H1 (cell line): ENCODE data around the gene RETREG3. TPM values are rescaled to one million over a fixed set of nuclear protein-coding genes. Genes with fewer than 3 reads are reported as not detected.

ENCODE experiments used
- CTCF ChIA-PET: fragments of 300-600 bp; sonication (Branson Sonifier 250); formaldehyde crosslinking; loops from one replicate; lab custom pipeline; 2021; ENCODE audit not compliant: partially characterized antibody; lab: Charles Lee
- POLR2A ChIA-PET: fragments of 300-600 bp; sonication (Branson Sonifier 250); formaldehyde crosslinking; loops from one replicate; lab custom pipeline; 2021; ENCODE audit warnings: inconsistent platforms; ENCODE audit not compliant: partially characterized antibody; lab: Charles Lee
- DNase-seq, 2 experiments: peaks; one replicate each; pipeline versions ENCODE4 v3.0.0 to v3.0.0-alpha.2; 2010 to 2022; ENCODE audit warnings: low spot score in 2 of 2, low read depth in 1 of 2, mixed read lengths in 1 of 2
- FAIRE-seq: peaks from 2 replicates; lab custom pipeline; 2011; peaks lifted over from hg19 to GRCh38; lab: Jason Lieb, UNC
- H2AFZ ChIP-seq: 2 replicates; pipeline ENCODE4 v1.8.1; 2012; ENCODE audit warnings: low read length, inconsistent platforms
- H2AK5ac ChIP-seq: 2 replicates; pipeline ENCODE4 v1.6.1; 2013; ENCODE audit warnings: low read depth, low read length
- H2BK120ac ChIP-seq: replicated peaks from 2 replicates; pipeline ENCODE3; 2013; ENCODE audit warnings: low read depth, low read length, inconsistent platforms
- H2BK12ac ChIP-seq: 2 replicates; pipeline ENCODE4 v1.6.1; 2013; ENCODE audit warnings: low read depth, low read length
- H2BK15ac ChIP-seq: 2 replicates; pipeline ENCODE4 v1.6.1; 2013; ENCODE audit warnings: low read length
- H2BK20ac ChIP-seq: 2 replicates; pipeline ENCODE4 v1.6.1; 2013; ENCODE audit warnings: low read length
- H2BK5ac ChIP-seq: 2 replicates; pipeline ENCODE4 v1.6.1; 2013; ENCODE audit warnings: low read depth, low read length
- H3K14ac ChIP-seq: 2 replicates; pipeline ENCODE4 v1.6.1; 2013; ENCODE audit warnings: inconsistent platforms; ENCODE audit not compliant: insufficient read length
- H3K18ac ChIP-seq: 2 replicates; pipeline ENCODE4 v1.6.1; 2013; ENCODE audit warnings: low read length; ENCODE audit errors: extremely low read depth
- H3K23ac ChIP-seq: 2 replicates; pipeline ENCODE4 v1.6.1; 2013; ENCODE audit warnings: inconsistent platforms; ENCODE audit not compliant: insufficient read length
- H3K23me2 ChIP-seq: 2 replicates; pipeline ENCODE4 v1.6.1; 2013; ENCODE audit warnings: low read depth, low read length
- H3K27ac ChIP-seq: 2 replicates; pipeline ENCODE4 v1.6.1; 2011; ENCODE audit warnings: low read depth, low read length, inconsistent platforms
- H3K27me3 ChIP-seq, 4 experiments: replicated peaks in 1 of 4; 1 replicate in 1 of 4; 2 replicates in 3 of 4; pipeline versions ENCODE4 v1.6.1 to v1.8.1; 2011 to 2013; ENCODE audit warnings: low read length in 3 of 4, mild to moderate bottlenecking in 3 of 4, inconsistent platforms in 2 of 4, mixed read lengths in 2 of 4, moderate library complexity in 1 of 4; ENCODE audit not compliant: control insufficient read depth in 3 of 4, insufficient read depth in 3 of 4; ENCODE audit errors: extremely low read depth in 1 of 4
- H3K36me3 ChIP-seq, 4 experiments: 2 replicates each; pipeline versions ENCODE4 v1.6.1 to v1.8.1; 2011 to 2013; ENCODE audit warnings: mild to moderate bottlenecking in 4 of 4, low read length in 3 of 4, moderate library complexity in 2 of 4, control low read depth in 1 of 4, inconsistent platforms in 1 of 4; ENCODE audit not compliant: insufficient read depth in 4 of 4, control insufficient read depth in 2 of 4
- H3K4ac ChIP-seq: replicated peaks from 2 replicates; pipeline ENCODE3; 2013; ENCODE audit warnings: low read length, low read depth, mixed read lengths, inconsistent platforms; ENCODE audit not compliant: insufficient read length
- H3K4me1 ChIP-seq, 4 experiments: replicated peaks in 1 of 4; 1 replicate in 1 of 4; 2 replicates in 3 of 4; pipeline versions ENCODE4 v1.6.1 to v1.8.1; 2011 to 2013; ENCODE audit warnings: low read length in 3 of 4, inconsistent platforms in 2 of 4, mixed read lengths in 1 of 4; ENCODE audit not compliant: insufficient read depth in 4 of 4, control insufficient read depth in 3 of 4
- H3K4me2 ChIP-seq, 2 experiments: 2 replicates each; pipeline versions ENCODE4 v1.6.1 to v1.8.1; 2011 to 2013; ENCODE audit warnings: low read depth in 2 of 2, low read length in 2 of 2, control low read depth in 1 of 2, inconsistent platforms in 1 of 2, mild to moderate bottlenecking in 1 of 2; ENCODE audit not compliant: insufficient read depth in 1 of 2
- H3K4me3 ChIP-seq, 4 experiments: fragments of 200-600, 300-600 bp in 1 of 4; sonication (generic), shearing (Covaris generic), sonication (Bioruptor Twin) in 1 of 4; 2 replicates each; pipeline versions ENCODE4 v1.5.1 to v1.8.1; 2011 to 2016; ENCODE audit warnings: low read length in 4 of 4, low read depth in 3 of 4, control low read depth in 2 of 4, inconsistent platforms in 2 of 4, mild to moderate bottlenecking in 2 of 4, mixed read lengths in 1 of 4, moderate library complexity in 1 of 4; ENCODE audit not compliant: insufficient read depth in 2 of 4; ENCODE audit errors: extremely low read depth in 1 of 4
- H3K56ac ChIP-seq: replicated peaks from 2 replicates; pipeline ENCODE3; 2013; ENCODE audit warnings: low read depth, mild to moderate bottlenecking, mixed read lengths, low read length, inconsistent platforms; ENCODE audit not compliant: insufficient read length
- H3K79me1 ChIP-seq: 2 replicates; pipeline ENCODE4 v1.6.1; 2013; ENCODE audit warnings: low read depth, low read length, control low read depth
- H3K79me2 ChIP-seq, 2 experiments: 2 replicates each; pipeline versions ENCODE4 v1.6.1 to v1.8.1; 2012 to 2013; ENCODE audit warnings: low read length in 2 of 2, mild to moderate bottlenecking in 2 of 2, inconsistent platforms in 1 of 2; ENCODE audit not compliant: insufficient read depth in 2 of 2, control insufficient read depth in 1 of 2
- H3K9ac ChIP-seq, 4 experiments: replicated peaks in 1 of 4; 1 replicate in 1 of 4; 2 replicates in 3 of 4; pipeline versions ENCODE4 v1.6.1 to v1.8.1; 2011 to 2013; ENCODE audit warnings: low read depth in 3 of 4, low read length in 3 of 4, control low read depth in 2 of 4, mild to moderate bottlenecking in 2 of 4, moderate library complexity in 2 of 4, inconsistent platforms in 1 of 4; ENCODE audit errors: extremely low read depth in 1 of 4
- H3K9me3 ChIP-seq, 2 experiments: 2 replicates each; pipeline versions ENCODE4 v1.6.1 to v1.8.1; 2012 to 2013; ENCODE audit warnings: mild to moderate bottlenecking in 2 of 2, moderate library complexity in 2 of 2, control low read depth in 1 of 2, inconsistent platforms in 1 of 2, low read depth in 1 of 2, low read length in 1 of 2, mixed read lengths in 1 of 2; ENCODE audit not compliant: insufficient read depth in 2 of 2
- H4K20me1 ChIP-seq, 2 experiments: replicated peaks in 1 of 2; 2 replicates each; pipeline versions ENCODE3 to v1.8.1; 2011 to 2013; ENCODE audit warnings: inconsistent platforms in 2 of 2, low read length in 2 of 2, mild to moderate bottlenecking in 1 of 2; ENCODE audit not compliant: insufficient read depth in 2 of 2, control insufficient read depth in 1 of 2
- H4K5ac ChIP-seq: 2 replicates; pipeline ENCODE4 v1.6.1; 2013; ENCODE audit warnings: low read length, low read depth, mixed read lengths, inconsistent platforms; ENCODE audit not compliant: insufficient read length
- H4K8ac ChIP-seq: 2 replicates; pipeline ENCODE4 v1.8.0; 2013; ENCODE audit warnings: mild to moderate bottlenecking, moderate library complexity, low read length, inconsistent platforms; ENCODE audit not compliant: insufficient read depth; ENCODE audit errors: extremely low read depth
- H4K91ac ChIP-seq: replicated peaks from 2 replicates; pipeline ENCODE3; 2013; ENCODE audit warnings: low read length, mixed read lengths, inconsistent platforms; ENCODE audit not compliant: insufficient read length
- CBX8 ChIP-seq: fragments of 300-800, 300-1000 bp; sonication (generic); IDR thresholded peaks from 2 replicates; pipeline ENCODE4 v1.7.1; 2016; ENCODE audit warnings: low read depth, low read length, borderline replicate concordance
- CEBPB ChIP-seq: IDR thresholded peaks from 2 replicates; pipeline ENCODE4 v1.6.1; 2012; ENCODE audit warnings: low read depth, low read length
- CHD1 ChIP-seq: IDR thresholded peaks from 2 replicates; pipeline ENCODE4 v1.6.1; 2012; ENCODE audit warnings: low read depth, low read length, improper control_type of control experiment
- CHD2 ChIP-seq: IDR thresholded peaks from 2 replicates; pipeline ENCODE4 v1.6.1; 2012; ENCODE audit warnings: low read length, improper control_type of control experiment
- CREB1 ChIP-seq: IDR thresholded peaks from 2 replicates; pipeline ENCODE4 v1.6.1; 2012; ENCODE audit warnings: inconsistent platforms
- GTF2F1 ChIP-seq: IDR thresholded peaks from 2 replicates; pipeline ENCODE4 v1.6.1; 2012; ENCODE audit warnings: low read depth, low read length, improper control_type of control experiment, borderline replicate concordance
- JUND ChIP-seq: IDR thresholded peaks from 2 replicates; pipeline ENCODE4 v1.6.1; 2011; ENCODE audit warnings: mild to moderate bottlenecking, improper control_type of control experiment, low read length
- KDM1A ChIP-seq: fragments of 200-600, 300-600 bp; sonication (generic); IDR thresholded peaks from 2 replicates; pipeline ENCODE4 v1.7.1; 2016; ENCODE audit warnings: mild to moderate bottlenecking, low read length, borderline replicate concordance
- MAX ChIP-seq: IDR thresholded peaks from 2 replicates; pipeline ENCODE4 v1.6.1; 2012; ENCODE audit warnings: inconsistent platforms
- NRF1 ChIP-seq: IDR thresholded peaks from 2 replicates; pipeline ENCODE4 v1.6.1; 2011; ENCODE audit warnings: mild to moderate bottlenecking, low read depth, low read length, improper control_type of control experiment
- YY1 ChIP-seq: IDR thresholded peaks from 2 replicates; pipeline ENCODE4 v1.6.1; 2011; ENCODE audit warnings: low read depth, mild to moderate bottlenecking, low read length
- WGBS, 2 experiments: shearing (Covaris generic) in 1 of 2; methylation state at CpG; one replicate each; pipeline versions ENCODE4 v1.1.6 to v1.1.7; 2013 to 2015; ENCODE audit warnings: low lambda C conversion rate in 2 of 2, mixed read lengths in 2 of 2, inconsistent platforms in 1 of 2, low coverage in 1 of 2, missing lambda C conversion rate in 1 of 2; ENCODE audit not compliant: insufficient replicate concordance in 2 of 2, insufficient coverage in 1 of 2, insufficient read length in 1 of 2; ENCODE audit errors: extremely low coverage in 1 of 2, missing lambda C conversion rate in 1 of 2; 5-methylcytosine and 5-hydroxymethylcytosine counted together
- polyA plus RNA-seq, 7 experiments: library from polyadenylated mRNA; depleted of rRNA in 3 of 7; stranded (reverse) in 5 of 7; unstranded in 2 of 7; fragments of >200 nt in 5 of 7; fragments of 200-250 nt in 2 of 7; gene quantifications; 1 replicate in 5 of 7; 2 replicates in 1 of 7; 4 replicates in 1 of 7; pipeline versions ENCODE4 v1.2.1 to v1.2.3, GENCODE V29; 2011 to 2013; ENCODE audit warnings: missing spikeins in 2 of 7, mixed read lengths in 2 of 7
- total RNA-seq: library from RNA; stranded (reverse); fragmentation: NEBNext Ultra II Directional; extraction: Animal tissue kit (Norgen Biotek cat#: 25700); gene quantifications from 2 replicates; pipeline ENCODE4 v1.2.1, GENCODE V29; 2021

Gene RETREG3
- total and polyA plus RNA-seq, 2 of the 8 experiments (the other 6 are each of a cell fraction or from before 2014, with no cell fraction given): 23.7 to 42.6 TPM

GRCh38 chr17:42653179-42654124 lies 44.3 kb upstream of the RETREG3 start:
- Histone ChIP-seq H3K27me3 (no peaks in the 10 kb centered on the region), H2BK5ac (no peak overlapping the region), H3K9me3 (no peaks in the 10 kb centered on the region), H3K79me2 (no peaks in the 10 kb centered on the region), H2BK12ac (no peak overlapping the region), H3K9ac (no peak overlapping the region; a peak in 2 of 7 replicates), H4K20me1 (no peaks in the 10 kb centered on the region), H2BK120ac (no peak overlapping the region), H3K27ac (no peak overlapping the region), H3K4me3 (peak overlapping the region; percentile 14 to 54 (median 36); a peak in 7 of 8 replicates), H3K14ac (no peak overlapping the region), H3K4me1 (peaks cover 0 to 7% (median 0%) of the 10 kb centered on the region in 4 experiments; a peak in 3 of 7 replicates), H4K91ac (peak overlapping the region; percentile 2), H3K79me1 (no peaks in the 10 kb centered on the region), H3K4me2 (peak overlapping the region; percentile 67 to 72), H3K23ac (no peak overlapping the region), H2BK20ac (no peak overlapping the region), H3K36me3 (no peaks in the 10 kb centered on the region), H4K8ac (no peak overlapping the region), H3K18ac (no peak overlapping the region; the same call in 1 of the 2 replicates), H3K56ac (no peak overlapping the region), H2BK15ac (0 out of 2 replicates have a peak overlapping the region, but pooled peaks have one; percentile 83), H3K23me2 (no peaks in the 10 kb centered on the region; the same call in 1 of the 2 replicates), H4K5ac (no peak overlapping the region), H3K4ac (peak overlapping the region; percentile 1), H2AFZ (peak overlapping the region; percentile 97), H2AK5ac (no peak overlapping the region)
- ChIA-PET CTCF (interaction anchor here (0.6 to 1.7 kb wide), 7 partner anchors 18 to 76 kb away, joined by 3 to 5 read pairs (median 3); partner anchors contain the start of gene PSMC3IP), POLR2A (interaction anchor here (0.8 to 2.3 kb wide), 5 partner anchors 16 to 75 kb away, joined by 3 to 7 read pairs (median 3); partner anchors contain the start of genes PSMC3IP, RETREG3 and TUBG1)
- FAIRE-seq (no peak), DNase-seq (peak in 1 of 2 experiments; percentile 68)
- 41% methylated on average over 34 of the region's 42 CpGs; no CpG with 5 or more reads in 1 of the 2 experiments for WGBS, 2 experiments
- TF ChIP-seq JUND (no peak), CHD2 (no peak), NRF1 (no peak), YY1 (peak; percentile 60), CREB1 (0 out of 2 replicates have a peak, but pooled peaks have one; percentile 17), MAX (peak; percentile 41; the same call in 1 of the 2 replicates), CHD1 (no peak), GTF2F1 (no peak), KDM1A (peak; percentile 76), CBX8 (no peak), CEBPB (no peak)
